Prostate gland (tissue), 2 donors: Measurements from ENCODE around the gene SPSB4. TPM values are rescaled to one million over a fixed set of nuclear protein-coding genes. Genes with fewer than 3 reads are reported as not detected.
"Not testable (repeated sequence)": the region's sequence is repeated elsewhere in the genome, so short reads cannot be mapped to it uniquely, and the experiment has no call there.

Source experiments
- DNase-seq: peaks from one replicate; pipeline ENCODE4 v3.0.0-alpha.2; 2019; ENCODE audit warnings: low spot score
- H3K27ac ChIP-seq, 2 donors: fragments of 200-600 bp; sonication (generic); 2 replicates each; pipeline ENCODE4 v1.5.1; 2017 to 2019
- H3K27me3 ChIP-seq: fragments of 200-600 bp; sonication (generic); replicated peaks from 2 replicates; pipeline ENCODE4 v1.5.1; 2019; ENCODE audit not compliant: insufficient read depth
- H3K36me3 ChIP-seq, 2 donors: fragments of 200-600 bp; sonication (generic); 1 replicate in 1 of 2; 2 replicates in 1 of 2; pipeline versions ENCODE4 v1.5.1 to v1.8.1; 2017 to 2019
- H3K4me1 ChIP-seq: fragments of 200-600 bp; sonication (generic); replicated peaks from 2 replicates; pipeline ENCODE4 v1.5.1; 2019
- H3K4me3 ChIP-seq, 2 donors: fragments of 200-600 bp; sonication (generic); 2 replicates each; pipeline ENCODE4 v1.5.1; 2017 to 2019
- H3K9me3 ChIP-seq: fragments of 200-600 bp; sonication (generic); 2 replicates; pipeline ENCODE4 v1.5.1; 2017
- POLR2A ChIP-seq: fragments of 450-650 bp; IDR thresholded peaks from one replicate; pipeline ENCODE4 v1.6.1; 2016; ENCODE audit warnings: antibody characterized with exemption, mild to moderate bottlenecking
- POLR2AphosphoS5 ChIP-seq: sonication (generic); formaldehyde crosslinking; IDR thresholded peaks from one replicate; pipeline ENCODE4 v1.6.1; 2017; ENCODE audit warnings: antibody characterized with exemption
- WGBS: methylation state at CpG from one replicate; pipeline ENCODE4 v1.1.5; 2018; 5-methylcytosine and 5-hydroxymethylcytosine counted together
- intact Hi-C: fragments of 100-400 bp; cut with DNase I; formaldehyde crosslinking; loops from one replicate; pipeline ENCODE4 v1.14.2; 2022
- total RNA-seq, 2 donors: library from RNA; depleted of rRNA; stranded (reverse); fragments of >200 nt; gene quantifications; one replicate each; pipeline ENCODE4 v1.1.0, GENCODE V29; 2016
- TF ChIP-seq, protein P1 (sequence below), 4 experiments: fragments of 200-600 bp in 2 of 4; fragments of 450-650 bp in 2 of 4; sonication (generic) in 2 of 4; IDR thresholded peaks; 1 replicate in 3 of 4; 2 replicates in 1 of 4; pipeline ENCODE4 v1.5.1; 2016 to 2019; ENCODE audit warnings: antibody characterized with exemption in 4 of 4, mild to moderate bottlenecking in 2 of 4, moderate library complexity in 2 of 4

Gene SPSB4
- total RNA-seq, 2 donors from 2014 or later, result 1.0 TPM; not detected in 1

DNA sequence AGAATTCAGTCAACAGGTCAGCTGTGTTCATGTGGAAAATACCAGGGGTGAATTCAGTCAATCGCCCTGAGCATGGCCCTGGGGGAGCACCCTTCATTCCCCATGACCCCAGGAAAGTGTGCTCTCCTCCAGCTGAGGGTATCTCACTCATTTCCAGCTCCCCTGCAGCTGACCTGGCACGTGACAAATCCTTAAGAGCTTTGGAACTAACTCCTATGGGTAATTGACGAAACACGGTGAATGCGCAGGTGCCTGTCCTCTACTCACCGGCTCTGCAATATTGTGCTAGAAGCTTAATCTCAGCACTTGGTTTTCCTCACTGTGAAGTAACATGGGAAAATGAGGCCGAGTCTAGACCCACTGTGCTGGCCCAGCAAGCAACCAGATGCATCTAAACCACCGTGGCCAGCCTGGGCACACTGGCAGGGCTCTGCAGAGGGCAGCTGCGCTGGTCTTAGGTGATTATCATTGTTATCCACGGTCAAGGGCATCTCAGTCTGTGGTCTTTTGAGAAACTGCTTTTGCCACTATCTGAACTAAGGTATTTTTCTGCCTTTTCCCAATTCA, 63.1 kb downstream of the SPSB4 start:
- TF ChIP-seq POLR2AphosphoS5, result no peak
- no peak for TF ChIP-seq POLR2A
- TF ChIP-seq, protein P1, sequence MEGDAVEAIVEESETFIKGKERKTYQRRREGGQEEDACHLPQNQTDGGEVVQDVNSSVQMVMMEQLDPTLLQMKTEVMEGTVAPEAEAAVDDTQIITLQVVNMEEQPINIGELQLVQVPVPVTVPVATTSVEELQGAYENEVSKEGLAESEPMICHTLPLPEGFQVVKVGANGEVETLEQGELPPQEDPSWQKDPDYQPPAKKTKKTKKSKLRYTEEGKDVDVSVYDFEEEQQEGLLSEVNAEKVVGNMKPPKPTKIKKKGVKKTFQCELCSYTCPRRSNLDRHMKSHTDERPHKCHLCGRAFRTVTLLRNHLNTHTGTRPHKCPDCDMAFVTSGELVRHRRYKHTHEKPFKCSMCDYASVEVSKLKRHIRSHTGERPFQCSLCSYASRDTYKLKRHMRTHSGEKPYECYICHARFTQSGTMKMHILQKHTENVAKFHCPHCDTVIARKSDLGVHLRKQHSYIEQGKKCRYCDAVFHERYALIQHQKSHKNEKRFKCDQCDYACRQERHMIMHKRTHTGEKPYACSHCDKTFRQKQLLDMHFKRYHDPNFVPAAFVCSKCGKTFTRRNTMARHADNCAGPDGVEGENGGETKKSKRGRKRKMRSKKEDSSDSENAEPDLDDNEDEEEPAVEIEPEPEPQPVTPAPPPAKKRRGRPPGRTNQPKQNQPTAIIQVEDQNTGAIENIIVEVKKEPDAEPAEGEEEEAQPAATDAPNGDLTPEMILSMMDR (IDR thresholded peaks at IDR 0.05), result no peak
- Histone ChIP-seq H3K4me3 (no peak overlapping the region), H3K27ac (no peak overlapping the region), H3K27me3 (no peaks in the 10 kb centered on the region), H3K36me3 (no peaks in the 10 kb centered on the region), H3K9me3 (no peaks in the 10 kb centered on the region), H3K4me1 (no peaks in the 10 kb centered on the region)
- intact Hi-C loops, result no loop called here
- no peak for DNase-seq
- 97% methylated on average over 10 of the region's 10 CpGs for WGBS

DNA sequence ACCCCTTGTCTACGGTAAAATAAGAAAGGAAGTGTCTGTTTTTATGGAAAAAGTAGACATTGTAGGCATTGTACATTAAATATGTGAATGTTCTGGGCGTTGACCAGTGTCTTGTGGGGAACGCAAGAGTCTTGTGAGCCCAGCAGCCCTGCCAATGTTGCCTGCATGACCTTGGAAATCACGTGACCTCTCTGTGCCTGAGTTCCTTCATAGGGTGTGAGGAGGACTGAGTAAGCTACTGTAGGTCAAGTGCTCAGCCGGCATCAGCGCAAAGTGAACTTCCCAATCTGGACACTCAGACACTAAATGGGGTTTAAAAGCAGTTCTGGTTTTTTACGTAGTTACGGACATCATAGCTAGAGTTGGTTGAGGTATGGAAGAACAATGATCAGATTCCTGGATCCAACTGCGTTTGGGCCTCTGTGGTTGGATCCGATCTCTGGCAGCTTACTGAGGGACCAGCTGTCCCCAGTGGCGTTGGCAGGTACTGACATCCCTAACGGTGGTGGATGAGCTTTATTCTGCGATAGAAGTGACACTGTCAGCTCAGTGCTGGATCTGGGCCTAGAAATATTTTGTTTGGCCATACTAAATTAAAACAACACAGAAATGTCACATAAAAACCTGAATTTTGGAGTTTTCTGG, 63.8 kb downstream of the SPSB4 start:
- Histone ChIP-seq H3K4me3 (no peak overlapping the region), H3K27me3 (no peaks in the 10 kb centered on the region), H3K4me1 (no peaks in the 10 kb centered on the region), H3K27ac (no peak overlapping the region), H3K9me3 (no peaks in the 10 kb centered on the region), H3K36me3 (no peaks in the 10 kb centered on the region)
- intact Hi-C loops, result no loop called here
- TF ChIP-seq, protein P1 (IDR thresholded peaks at IDR 0.05), result no peak
- TF ChIP-seq POLR2A, result no peak
- no peak for TF ChIP-seq POLR2AphosphoS5
- WGBS, result 78% methylated on average over 13 of the region's 13 CpGs
- DNase-seq, result no peak

DNA sequence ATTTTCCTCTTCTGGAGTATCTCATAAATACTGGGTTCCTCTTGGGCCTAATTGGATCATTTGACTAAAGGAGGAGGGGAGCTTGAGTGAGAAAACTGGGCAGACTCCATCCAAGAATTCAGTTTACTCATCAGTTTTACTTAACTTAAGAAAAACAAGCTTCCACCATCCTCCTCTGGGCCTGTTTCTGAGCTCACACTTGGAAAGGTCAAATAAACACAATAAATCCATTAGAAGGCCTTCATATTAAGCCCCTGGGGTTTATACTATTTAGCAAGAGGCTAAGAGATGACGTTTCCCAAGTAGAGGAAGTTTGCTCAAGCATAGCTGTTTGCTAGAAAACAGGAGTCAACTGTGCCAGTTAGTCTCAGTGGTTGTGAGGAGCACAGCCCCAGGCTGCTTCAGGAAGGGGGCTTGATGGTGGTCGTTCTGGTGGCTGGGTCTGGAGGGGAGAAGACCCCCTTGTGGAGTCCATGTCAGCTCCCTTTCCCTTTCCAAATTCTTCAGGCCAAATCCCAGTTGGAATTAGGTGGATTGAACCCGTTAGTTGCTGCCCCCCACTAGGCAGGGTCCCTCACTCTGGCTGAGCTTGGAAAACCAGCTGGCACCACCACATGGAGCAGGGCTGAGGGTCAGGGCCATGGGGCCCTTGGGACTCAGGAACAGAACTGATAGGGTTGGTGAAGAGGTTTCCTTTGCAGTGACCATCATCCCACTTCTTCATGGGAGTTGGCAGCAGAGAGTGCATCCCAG, 64.8 kb downstream of the SPSB4 start:
- WGBS, result 38% methylated on average over 3 of the region's 3 CpGs
- no peak for TF ChIP-seq POLR2A
- TF ChIP-seq, protein P1 (IDR thresholded peaks at IDR 0.05), result no peak
- TF ChIP-seq POLR2AphosphoS5, result no peak
- H3K9me3 ChIP-seq, result no peaks in the 10 kb centered on the region
- no peak overlapping the region for H3K27ac ChIP-seq
- no peaks in the 10 kb centered on the region for H3K36me3 ChIP-seq
- no peak for DNase-seq
- H3K4me3 ChIP-seq, result no peak overlapping the region
- intact Hi-C loops, result no loop called here
- H3K4me1 ChIP-seq, result no peaks in the 10 kb centered on the region
- no peaks in the 10 kb centered on the region for H3K27me3 ChIP-seq

DNA sequence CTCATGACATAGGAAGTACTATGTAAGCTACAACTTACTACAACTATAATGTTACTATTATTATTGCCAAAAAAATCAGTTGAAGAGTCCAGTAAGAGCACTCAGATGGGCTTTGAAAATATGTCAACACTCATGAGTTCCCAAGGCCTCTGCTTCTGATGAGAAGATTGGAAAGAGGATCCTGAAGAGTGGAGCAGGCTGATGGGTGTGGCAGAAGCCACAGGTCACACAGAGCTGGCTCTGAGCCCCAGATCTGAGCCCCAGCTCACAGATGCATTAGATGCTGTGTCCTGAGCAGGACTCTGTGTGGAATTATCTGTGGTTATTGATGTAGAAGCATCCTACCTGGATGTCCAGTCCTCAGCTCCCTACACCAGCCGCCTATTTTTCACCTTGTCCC, 65.6 kb downstream of the SPSB4 start:
- no peak overlapping the region for H3K27ac ChIP-seq
- no peak for DNase-seq
- WGBS, result 94% methylated on average over 1 of the region's 1 CpG
- no peaks in the 10 kb centered on the region for H3K9me3 ChIP-seq
- no peaks in the 10 kb centered on the region for H3K36me3 ChIP-seq
- H3K4me1 ChIP-seq, result no peaks in the 10 kb centered on the region
- no peak for TF ChIP-seq POLR2A
- TF ChIP-seq POLR2AphosphoS5, result no peak
- TF ChIP-seq, protein P1 (IDR thresholded peaks at IDR 0.05), result no peak
- intact Hi-C loops, result no loop called here
- H3K4me3 ChIP-seq, result no peak overlapping the region
- H3K27me3 ChIP-seq, result no peaks in the 10 kb centered on the region

DNA sequence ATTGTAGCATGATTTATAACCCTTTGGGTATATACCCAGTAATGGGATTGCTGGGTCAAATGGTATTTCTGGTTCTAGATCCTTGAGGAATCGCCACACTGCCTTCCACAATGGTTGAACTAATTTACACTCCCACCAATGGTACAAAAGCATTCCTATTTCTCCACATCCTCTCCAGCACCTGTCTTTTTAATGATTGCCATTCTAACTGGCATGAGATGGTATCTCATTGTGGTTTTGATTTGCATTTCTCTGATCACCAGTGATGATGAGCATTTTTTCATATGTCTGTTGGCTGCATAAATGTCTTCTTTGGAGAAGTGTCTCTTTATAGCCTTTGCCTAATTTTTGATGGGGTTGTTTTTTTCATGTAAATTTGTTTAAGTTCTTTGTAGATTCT, 66.8 kb downstream of the SPSB4 start:
- H3K4me1 ChIP-seq, H3K9me3 ChIP-seq, H3K27ac ChIP-seq, H3K27me3 ChIP-seq, DNase-seq, H3K36me3 ChIP-seq, intact Hi-C loops, H3K4me3 ChIP-seq: not testable (repeated sequence)
- 100% methylated on average over 1 of the region's 1 CpG for WGBS
